Loucy (cell line): Measurements from ENCODE around the gene COMMD1.

ENCODE experiments used
- H2AFZ ChIP-seq: fragments of 200-600 bp; sonication (generic); 2 replicates; pipeline ENCODE4 v1.6.0; 2016; ENCODE audit warnings: antibody characterized with exemption, mild to moderate bottlenecking, low read length, moderate library complexity
- H3F3A ChIP-seq: fragments of 200-600 bp; 2 replicates; pipeline ENCODE4 v1.6.0; 2016; ENCODE audit warnings: antibody characterized with exemption, low read depth, mild to moderate bottlenecking
- H3K27me3 ChIP-seq: fragments of 200-600 bp; sonication (generic); 2 replicates; pipeline ENCODE4 v1.6.1; 2014; ENCODE audit warnings: low read length, mild to moderate bottlenecking; ENCODE audit not compliant: insufficient read depth, poor library complexity, severe bottlenecking
- H3K36me3 ChIP-seq: fragments of 200-600 bp; sonication (generic); 2 replicates; pipeline ENCODE4 v1.6.1; 2016; ENCODE audit warnings: low read length; ENCODE audit not compliant: insufficient read depth
- H3K4me1 ChIP-seq: fragments of 200-600 bp; sonication (generic); 2 replicates; pipeline ENCODE4 v1.5.1; 2014; ENCODE audit warnings: low read length, mild to moderate bottlenecking; ENCODE audit not compliant: insufficient read depth, poor library complexity, severe bottlenecking
- H3K4me2 ChIP-seq: fragments of 200-600 bp; sonication (generic); 2 replicates; pipeline ENCODE4 v1.6.0; 2014; ENCODE audit warnings: antibody characterized with exemption, low read length, low read depth, mild to moderate bottlenecking; ENCODE audit not compliant: poor library complexity, severe bottlenecking
- H3K4me3 ChIP-seq: fragments of 200-600 bp; sonication (generic); 2 replicates; pipeline ENCODE4 v1.5.1; 2014; ENCODE audit warnings: low read length, mild to moderate bottlenecking, mixed read lengths; ENCODE audit not compliant: poor library complexity, severe bottlenecking
- H3K79me2 ChIP-seq: fragments of 200-600 bp; sonication (generic); 2 replicates; pipeline ENCODE4 v1.6.1; 2014; ENCODE audit warnings: low read length; ENCODE audit not compliant: insufficient read depth
- H3K9ac ChIP-seq: fragments of 200-600 bp; sonication (generic); 2 replicates; pipeline ENCODE4 v1.6.0; 2014; ENCODE audit warnings: mild to moderate bottlenecking, low read depth, low read length, moderate library complexity; ENCODE audit not compliant: poor library complexity, severe bottlenecking
- H3K9me2 ChIP-seq: fragments of 200-600 bp; sonication (generic); replicated peaks from 2 replicates; pipeline ENCODE4 v1.6.1; 2016; ENCODE audit warnings: low read depth, low read length, mixed read lengths
- H3K9me3 ChIP-seq: fragments of 200-600 bp; sonication (generic); 2 replicates; pipeline ENCODE4 v1.6.1; 2014; ENCODE audit warnings: mild to moderate bottlenecking, antibody characterized with exemption, low read length, low read depth; ENCODE audit not compliant: insufficient read depth
- H4K20me1 ChIP-seq: fragments of 200-600 bp; sonication (generic); 2 replicates; pipeline ENCODE4 v1.6.0; 2014; ENCODE audit warnings: antibody characterized with exemption, low read length, mild to moderate bottlenecking; ENCODE audit not compliant: insufficient read depth, poor library complexity, severe bottlenecking
- CTCF ChIP-seq: fragments of 200-600 bp; sonication (generic); conservative IDR thresholded peaks from 2 replicates; pipeline ENCODE4 v1.5.1; 2014; ENCODE audit warnings: mild to moderate bottlenecking, antibody characterized with exemption, low read length
- EZH2phosphoT487 ChIP-seq: fragments of 200-600 bp; IDR thresholded peaks from 2 replicates; pipeline ENCODE4 v1.6.1; 2018; ENCODE audit warnings: antibody characterized with exemption, mild to moderate bottlenecking, moderate library complexity, borderline replicate concordance

The COMMD1 gene

GRCh38 chr2:62065243-62065642 lies 159.8 kb downstream of the COMMD1 start:
- Histone ChIP-seq H3K9ac (peak overlapping the region; percentile 7), H2AFZ (no peak overlapping the region), H3F3A (no peaks in the 10 kb centered on the region), H3K4me2 (peak overlapping the region; percentile 34), H3K79me2 (peaks cover 93% of the 10 kb centered on the region), H3K4me1 (peaks cover 44% of the 10 kb centered on the region), H3K9me3 (no peaks in the 10 kb centered on the region), H3K27me3 (no peaks in the 10 kb centered on the region), H3K9me2 (no peaks in the 10 kb centered on the region), H4K20me1 (no peaks in the 10 kb centered on the region), H3K36me3 (no peaks in the 10 kb centered on the region; the same call in 1 of the 2 replicates), H3K4me3 (peak overlapping the region; percentile 39)
- TF ChIP-seq EZH2phosphoT487 (no peak), CTCF (no peak)

GRCh38 chr2:62071126-62071598 lies 165.7 kb downstream of the COMMD1 start:
- H3K4me3 ChIP-seq: no peak overlapping the region
- peaks cover 94% of the 10 kb centered on the region for H3K79me2 ChIP-seq
- no peaks in the 10 kb centered on the region for H3K9me2 ChIP-seq
- H3K4me2 ChIP-seq: no peak overlapping the region
- H2AFZ ChIP-seq: no peak overlapping the region
- no peaks in the 10 kb centered on the region for H3K27me3 ChIP-seq
- no peaks in the 10 kb centered on the region for H4K20me1 ChIP-seq
- TF ChIP-seq CTCF (no peak), EZH2phosphoT487 (no peak)
- H3F3A ChIP-seq: no peaks in the 10 kb centered on the region
- H3K4me1 ChIP-seq: peaks cover 34% of the 10 kb centered on the region
- H3K9me3 ChIP-seq: peaks cover 14% of the 10 kb centered on the region; the same call in 1 of the 2 replicates
- no peak overlapping the region for H3K9ac ChIP-seq
- peaks cover 9% of the 10 kb centered on the region; the same call in 1 of the 2 replicates for H3K36me3 ChIP-seq

GRCh38 chr2:62071760-62072680 lies 166.5 kb downstream of the COMMD1 start:
- H3K79me2 ChIP-seq: peaks cover 89% of the 10 kb centered on the region
- H3K27me3 ChIP-seq: no peaks in the 10 kb centered on the region
- no peaks in the 10 kb centered on the region for H3K9me2 ChIP-seq
- H2AFZ ChIP-seq: no peak overlapping the region
- H3K36me3 ChIP-seq: peaks cover 9% of the 10 kb centered on the region; the same call in 1 of the 2 replicates
- no peak overlapping the region for H3K9ac ChIP-seq
- no peaks in the 10 kb centered on the region for H3F3A ChIP-seq
- H3K4me1 ChIP-seq: peaks cover 33% of the 10 kb centered on the region
- H3K4me3 ChIP-seq: no peak overlapping the region
- H3K4me2 ChIP-seq: no peak overlapping the region
- no peaks in the 10 kb centered on the region for H4K20me1 ChIP-seq
- peaks cover 14% of the 10 kb centered on the region; the same call in 1 of the 2 replicates for H3K9me3 ChIP-seq
- TF ChIP-seq EZH2phosphoT487: no peak
- TF ChIP-seq CTCF: no peak
